ENCODE measurements around the gene NBR1.

DNA sequence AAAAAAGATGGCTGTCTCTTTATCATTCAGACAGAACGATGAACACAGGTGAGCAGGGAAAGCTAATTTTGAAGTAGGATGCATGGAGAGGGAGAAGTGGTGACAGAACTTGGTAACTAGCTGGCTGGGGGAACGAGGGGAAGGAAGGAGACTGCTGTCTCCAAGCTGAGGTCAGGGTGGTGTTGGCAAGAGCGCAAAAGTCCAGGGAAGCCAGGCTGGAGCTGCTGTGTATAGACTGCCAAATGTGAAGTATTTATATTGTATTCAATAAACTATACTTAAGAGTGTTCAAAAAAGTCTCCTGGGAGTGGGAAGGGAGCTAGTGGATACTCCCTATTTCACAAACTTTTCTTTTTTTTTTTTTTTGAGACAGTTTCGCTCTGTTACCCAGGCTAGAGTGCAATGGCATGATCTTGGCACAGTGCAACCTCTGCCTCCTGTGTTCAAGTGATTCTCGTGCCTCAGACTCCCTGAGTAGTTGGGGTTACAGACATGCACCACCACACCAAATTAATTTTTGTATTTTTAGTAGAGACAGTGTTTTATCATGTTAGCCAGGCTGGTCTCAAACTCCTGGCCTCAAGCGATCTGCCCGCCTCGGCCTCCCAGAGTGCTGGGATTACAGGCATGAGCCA is 48.8 kb downstream of the NBR1 start:
- TF ChIP-seq POLR2AphosphoS5 (IDR thresholded peaks at IDR 0.05; ENCODE audit: borderline replicate concordance, low read depth, low read length) (no peak), EZH2 (IDR thresholded peaks at IDR 0.05) (no peak), FOXP2 (optimal IDR thresholded peaks at IDR 0.05; ENCODE audit: control extremely low read depth, extremely low read length, insufficient read depth) (no peak)

Data from SK-N-MC (cell line).